OCI-LY1 (cell line): ENCODE results near the gene CREB5.

Experiments
- EZH2 ChIP-seq: fragments of 200-600 bp; sonication (generic), shearing (Covaris generic); IDR thresholded peaks from 2 replicates; pipeline ENCODE4 v1.8.0; 2017; ENCODE audit warnings: borderline replicate concordance, mixed run types, mild to moderate bottlenecking, antibody characterized with exemption, low read length, moderate library complexity, mixed read lengths
- TF ChIP-seq, protein P1 (sequence below): fragments of 200-600 bp; sonication (generic), shearing (Covaris generic); IDR thresholded peaks from 2 replicates; pipeline ENCODE4 v1.5.1; 2017; ENCODE audit warnings: mild to moderate bottlenecking, antibody characterized with exemption, low read length, moderate library complexity, mixed read lengths

DNA sequence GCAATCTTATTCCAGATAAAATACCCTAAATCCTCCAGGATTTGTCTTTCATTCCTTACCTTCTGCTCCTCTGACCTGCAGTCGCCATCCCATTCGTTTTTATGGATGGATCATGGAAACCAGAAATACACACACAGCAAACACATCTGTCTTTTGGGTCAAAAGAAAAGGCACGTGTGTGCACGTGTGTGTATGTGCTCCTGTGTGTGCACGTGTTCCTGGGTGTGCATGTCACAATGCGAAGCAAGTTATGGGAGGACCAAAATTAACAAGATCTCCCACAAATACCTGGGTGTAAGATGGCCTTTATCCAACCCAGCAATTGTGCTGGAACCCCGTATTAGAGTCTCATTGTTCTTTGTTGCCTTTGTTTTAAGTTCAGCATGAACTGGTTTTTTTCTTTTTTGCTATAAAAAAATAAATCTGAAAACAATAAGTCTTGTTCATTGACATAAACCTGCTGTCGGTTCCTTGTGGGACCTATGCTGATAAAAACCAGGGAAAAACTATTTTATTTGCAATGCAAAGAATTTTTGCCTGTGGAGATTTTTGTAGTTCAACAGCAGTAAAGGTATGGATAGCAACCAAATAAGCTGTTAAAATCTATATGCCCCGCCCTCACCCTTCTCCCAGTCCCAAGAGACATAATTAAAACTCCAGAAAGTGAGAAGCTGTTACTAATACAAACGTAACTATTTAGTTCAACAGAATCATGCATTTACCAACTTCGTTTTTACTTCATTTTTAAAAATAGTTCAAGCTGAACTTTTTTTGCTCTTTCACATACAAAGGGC, 229.6 kb downstream of the CREB5 start:
- TF ChIP-seq, protein P1, sequence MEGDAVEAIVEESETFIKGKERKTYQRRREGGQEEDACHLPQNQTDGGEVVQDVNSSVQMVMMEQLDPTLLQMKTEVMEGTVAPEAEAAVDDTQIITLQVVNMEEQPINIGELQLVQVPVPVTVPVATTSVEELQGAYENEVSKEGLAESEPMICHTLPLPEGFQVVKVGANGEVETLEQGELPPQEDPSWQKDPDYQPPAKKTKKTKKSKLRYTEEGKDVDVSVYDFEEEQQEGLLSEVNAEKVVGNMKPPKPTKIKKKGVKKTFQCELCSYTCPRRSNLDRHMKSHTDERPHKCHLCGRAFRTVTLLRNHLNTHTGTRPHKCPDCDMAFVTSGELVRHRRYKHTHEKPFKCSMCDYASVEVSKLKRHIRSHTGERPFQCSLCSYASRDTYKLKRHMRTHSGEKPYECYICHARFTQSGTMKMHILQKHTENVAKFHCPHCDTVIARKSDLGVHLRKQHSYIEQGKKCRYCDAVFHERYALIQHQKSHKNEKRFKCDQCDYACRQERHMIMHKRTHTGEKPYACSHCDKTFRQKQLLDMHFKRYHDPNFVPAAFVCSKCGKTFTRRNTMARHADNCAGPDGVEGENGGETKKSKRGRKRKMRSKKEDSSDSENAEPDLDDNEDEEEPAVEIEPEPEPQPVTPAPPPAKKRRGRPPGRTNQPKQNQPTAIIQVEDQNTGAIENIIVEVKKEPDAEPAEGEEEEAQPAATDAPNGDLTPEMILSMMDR, result no peak
- TF ChIP-seq EZH2, result no peak
